Neutrophil (primary cell): ENCODE results near the gene BLTP3A.
"Not testable (repeated sequence)": the region's sequence is repeated elsewhere in the genome, so short reads cannot be mapped to it uniquely, and the experiment has no call there.

Source experiments
- H3K27ac ChIP-seq: fragments of 200-600 bp; sonication (generic); 2 replicates; pipeline ENCODE4 v1.5.1; 2016; ENCODE audit warnings: mild to moderate bottlenecking, moderate library complexity
- H3K27me3 ChIP-seq: fragments of 200-600 bp; sonication (generic); 2 replicates; pipeline ENCODE4 v1.6.0; 2016; ENCODE audit warnings: mild to moderate bottlenecking
- H3K36me3 ChIP-seq: fragments of 200-600 bp; sonication (generic); 2 replicates; pipeline ENCODE4 v1.5.1; 2017
- H3K4me1 ChIP-seq, 2 experiments: fragments of 200-600 bp in 1 of 2; sonication (generic) in 1 of 2; 1 replicate in 1 of 2; 2 replicates in 1 of 2; pipeline versions ENCODE4 v1.5.1 to v1.6.1; 2013 to 2016; ENCODE audit warnings: low read depth in 1 of 2, low read length in 1 of 2, mild to moderate bottlenecking in 1 of 2, moderate library complexity in 1 of 2; ENCODE audit not compliant: control insufficient read depth in 1 of 2, insufficient read depth in 1 of 2
- H3K4me3 ChIP-seq, 2 experiments: fragments of 200-600 bp in 1 of 2; sonication (generic) in 1 of 2; 1 replicate in 1 of 2; 2 replicates in 1 of 2; pipeline ENCODE4 v1.5.1; 2013 to 2016; ENCODE audit warnings: low read depth in 1 of 2, low read length in 1 of 2, mild to moderate bottlenecking in 1 of 2, moderate library complexity in 1 of 2
- H3K9me3 ChIP-seq: fragments of 200-600 bp; sonication (generic); 2 replicates; pipeline ENCODE4 v1.5.1; 2016
- CTCF ChIP-seq: fragments of 200-600 bp; sonication (generic); IDR thresholded peaks from 2 replicates; pipeline ENCODE4 v1.5.1; 2016; ENCODE audit warnings: antibody characterized with exemption

The BLTP3A gene

GRCh38 chr6:34768148-34768547 lies 23.7 kb upstream of the BLTP3A start:
- Histone ChIP-seq H3K4me3 (no peak overlapping the region), H3K4me1 (no peaks in the 10 kb centered on the region), H3K36me3 (peaks cover 77% of the 10 kb centered on the region), H3K9me3 (no peaks in the 10 kb centered on the region), H3K27me3 (no peaks in the 10 kb centered on the region), H3K27ac (no peak overlapping the region)
- no peak for TF ChIP-seq CTCF

- H3K27me3 ChIP-seq: no peaks in the 10 kb centered on the region
- H3K36me3 ChIP-seq: peaks cover 71% of the 10 kb centered on the region
- no peak overlapping the region for H3K4me3 ChIP-seq
- H3K4me1 ChIP-seq: no peaks in the 10 kb centered on the region
- no peak for TF ChIP-seq CTCF
- H3K27ac ChIP-seq: no peak overlapping the region
- H3K9me3 ChIP-seq: no peaks in the 10 kb centered on the region
Measured at GRCh38 chr6:34771727-34772126, 20.2 kb upstream of the BLTP3A start.

- no peak overlapping the region for H3K27ac ChIP-seq
- no peak overlapping the region for H3K4me3 ChIP-seq
- no peaks in the 10 kb centered on the region for H3K4me1 ChIP-seq
- H3K9me3 ChIP-seq: no peaks in the 10 kb centered on the region
- no peak for TF ChIP-seq CTCF
- no peaks in the 10 kb centered on the region for H3K27me3 ChIP-seq
- peaks cover 59% of the 10 kb centered on the region for H3K36me3 ChIP-seq
Measured at GRCh38 chr6:34772940-34773339, 18.9 kb upstream of the BLTP3A start.

- Histone ChIP-seq H3K27me3 (no peaks in the 10 kb centered on the region), H3K36me3 (peaks cover 49% of the 10 kb centered on the region), H3K9me3 (no peaks in the 10 kb centered on the region), H3K27ac (no peak overlapping the region), H3K4me1 (no peaks in the 10 kb centered on the region), H3K4me3 (no peak overlapping the region)
- no peak for TF ChIP-seq CTCF
Measured at GRCh38 chr6:34773916-34774315, 18.0 kb upstream of the BLTP3A start.

- Histone ChIP-seq H3K4me3 (no peak overlapping the region), H3K36me3 (peaks cover 44% of the 10 kb centered on the region), H3K27ac (no peak overlapping the region), H3K4me1 (no peaks in the 10 kb centered on the region), H3K9me3 (no peaks in the 10 kb centered on the region), H3K27me3 (no peaks in the 10 kb centered on the region)
- no peak for TF ChIP-seq CTCF
Measured at GRCh38 chr6:34774967-34775366, 16.9 kb upstream of the BLTP3A start.

- not testable (repeated sequence) for H3K9me3 ChIP-seq, H3K27me3 ChIP-seq, H3K4me3 ChIP-seq, H3K27ac ChIP-seq, H3K4me1 ChIP-seq, H3K36me3 ChIP-seq
Measured at GRCh38 chr6:34785375-34785774, 6.5 kb upstream of the BLTP3A start.

- H3K9me3 ChIP-seq, H3K27me3 ChIP-seq, H3K27ac ChIP-seq, H3K4me3 ChIP-seq, H3K36me3 ChIP-seq: not testable (repeated sequence)
- peaks cover 9 to 10% of the 10 kb centered on the region in 2 experiments for H3K4me1 ChIP-seq
Measured at GRCh38 chr6:34787152-34787551, 4.7 kb upstream of the BLTP3A start.
